Nephron progenitor cell (in vitro differentiated cells): ENCODE results near the gene XK.

ENCODE experiments used
- DNase-seq: peaks from one replicate; pipeline ENCODE4 v3.0.0; 2021
- H3K27ac Mint-ChIP-seq: 2 replicates; pipeline ENCODE4 v1.8.0; 2021; ENCODE audit warnings: mild to moderate bottlenecking, moderate library complexity, mixed read lengths
- H3K27me3 Mint-ChIP-seq: 2 replicates; pipeline ENCODE4 v1.8.0; 2021; ENCODE audit warnings: mild to moderate bottlenecking, low read depth, mixed read lengths; ENCODE audit not compliant: poor library complexity
- H3K36me3 Mint-ChIP-seq: 2 replicates; pipeline ENCODE4 v1.8.0; 2021; ENCODE audit warnings: low read depth, mixed read lengths
- H3K4me1 Mint-ChIP-seq: 2 replicates; pipeline ENCODE4 v1.8.0; 2021; ENCODE audit warnings: mixed read lengths
- H3K4me3 Mint-ChIP-seq: 2 replicates; pipeline ENCODE4 v1.8.0; 2021; ENCODE audit warnings: mild to moderate bottlenecking, moderate library complexity, mixed read lengths
- H3K9me3 Mint-ChIP-seq: 2 replicates; pipeline ENCODE4 v1.8.0; 2021; ENCODE audit warnings: mild to moderate bottlenecking, moderate library complexity, mixed read lengths
- CTCF ChIP-seq: fragments of 200-600 bp; sonication (generic); IDR thresholded peaks from 2 replicates; pipeline ENCODE4 v1.5.0; 2021; ENCODE audit warnings: antibody characterized with exemption

Gene XK

DNA sequence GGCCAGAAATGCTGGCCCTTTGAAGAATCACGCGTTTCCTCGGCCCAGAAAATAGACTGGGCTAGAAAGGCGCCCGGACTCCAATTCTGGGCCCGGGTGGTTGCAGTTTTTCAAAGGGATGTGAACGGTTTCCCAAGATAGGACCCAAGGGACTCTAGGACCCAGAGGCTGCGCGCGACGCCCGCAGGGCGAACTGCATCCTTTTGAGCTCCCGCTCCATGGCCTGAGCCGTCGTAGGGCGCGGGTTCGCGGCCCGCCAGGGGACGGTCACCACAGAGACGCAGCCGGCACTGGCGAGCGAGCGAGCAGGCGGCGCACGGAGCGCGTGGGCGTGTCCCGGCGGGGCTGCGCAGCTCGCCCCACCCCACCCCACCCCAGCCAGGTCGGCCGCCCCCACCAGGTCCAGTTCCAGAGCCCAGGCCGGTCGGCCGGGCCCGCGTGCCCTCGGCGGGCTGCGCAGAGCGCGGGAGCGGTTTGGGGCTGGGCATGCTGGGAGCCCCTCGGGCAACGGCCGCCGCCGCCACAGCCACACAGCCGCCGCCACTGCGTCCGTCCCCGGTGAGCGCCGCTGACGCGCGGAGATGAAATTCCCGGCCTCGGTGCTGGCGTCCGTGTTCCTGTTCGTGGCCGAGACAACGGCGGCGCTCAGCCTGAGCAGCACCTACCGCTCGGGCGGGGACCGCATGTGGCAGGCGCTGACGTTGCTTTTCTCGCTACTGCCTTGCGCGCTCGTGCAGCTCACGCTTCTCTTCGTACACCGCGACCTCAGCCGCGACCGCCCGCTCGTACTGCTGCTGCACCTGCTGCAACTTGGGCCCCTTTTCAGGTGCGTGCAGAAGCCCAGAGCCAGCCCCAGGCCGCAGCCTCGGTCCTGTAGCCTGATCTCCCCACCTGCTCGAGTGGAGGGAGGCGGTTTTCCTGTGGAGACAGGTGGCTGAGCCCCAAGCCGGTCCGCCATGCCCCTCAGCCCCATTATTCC is at the start of gene XK:
XK (plus strand) TSS at position 411 of the 979 bp plus-strand sequence; CDS start at position 582, 171 bp downstream.
- DNase-seq: peak; percentile 57
- Mint-ChIP-seq H3K27me3 (peaks cover 22% of the 10 kb centered on the region), H3K4me3 (peak within 1 kb of the TSS; percentile 71), H3K27ac (no peak within 1 kb of the TSS), H3K36me3 (no peaks in the 10 kb centered on the region), H3K9me3 (peaks cover 26% of the 10 kb centered on the region), H3K4me1 (no peaks in the 10 kb centered on the region)
- no peak for TF ChIP-seq CTCF

DNA sequence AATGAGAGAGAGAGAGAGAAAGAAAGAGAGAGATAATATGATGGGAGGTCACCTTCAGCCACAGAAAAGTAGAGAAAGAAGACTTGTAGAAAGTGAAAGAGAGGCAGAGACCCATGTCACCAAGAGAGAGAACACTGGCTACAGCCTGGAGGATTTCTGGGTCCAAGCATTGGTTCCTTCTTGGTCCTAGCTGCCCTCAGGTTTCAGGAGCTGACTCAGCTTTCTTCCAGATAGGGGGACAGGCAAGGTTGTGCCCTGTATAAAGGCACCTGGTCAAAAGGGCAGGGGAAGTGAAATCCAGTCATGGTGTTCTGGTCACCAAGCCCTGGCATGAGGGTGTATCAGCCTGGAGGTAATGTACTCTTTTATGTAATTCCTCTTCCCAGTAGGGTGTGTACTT is 47.5 kb upstream of the XK start:
- no peak for DNase-seq
- peaks cover 13% of the 10 kb centered on the region for H3K4me1 Mint-ChIP-seq
- no peak overlapping the region for H3K27ac Mint-ChIP-seq
- TF ChIP-seq CTCF: no peak
- H3K9me3 Mint-ChIP-seq: peaks cover 33% of the 10 kb centered on the region
- H3K4me3 Mint-ChIP-seq: no peak overlapping the region
- no peaks in the 10 kb centered on the region for H3K27me3 Mint-ChIP-seq
- no peaks in the 10 kb centered on the region for H3K36me3 Mint-ChIP-seq

GRCh38 chrX:37640142-37640541 is 45.4 kb upstream of the XK start:
- Mint-ChIP-seq H3K4me3 (no peak overlapping the region), H3K4me1 (peaks cover 13% of the 10 kb centered on the region), H3K36me3 (no peaks in the 10 kb centered on the region), H3K27me3 (no peaks in the 10 kb centered on the region), H3K27ac (no peak overlapping the region), H3K9me3 (peaks cover 14% of the 10 kb centered on the region)
- DNase-seq: no peak
- no peak for TF ChIP-seq CTCF

GRCh38 chrX:37641859-37642258 is 43.7 kb upstream of the XK start:
- peaks cover 13% of the 10 kb centered on the region for H3K4me1 Mint-ChIP-seq
- no peaks in the 10 kb centered on the region for H3K36me3 Mint-ChIP-seq
- H3K9me3 Mint-ChIP-seq: peaks cover 11% of the 10 kb centered on the region
- no peaks in the 10 kb centered on the region for H3K27me3 Mint-ChIP-seq
- no peak overlapping the region for H3K27ac Mint-ChIP-seq
- H3K4me3 Mint-ChIP-seq: no peak overlapping the region
- no peak for TF ChIP-seq CTCF
- no peak for DNase-seq

DNA sequence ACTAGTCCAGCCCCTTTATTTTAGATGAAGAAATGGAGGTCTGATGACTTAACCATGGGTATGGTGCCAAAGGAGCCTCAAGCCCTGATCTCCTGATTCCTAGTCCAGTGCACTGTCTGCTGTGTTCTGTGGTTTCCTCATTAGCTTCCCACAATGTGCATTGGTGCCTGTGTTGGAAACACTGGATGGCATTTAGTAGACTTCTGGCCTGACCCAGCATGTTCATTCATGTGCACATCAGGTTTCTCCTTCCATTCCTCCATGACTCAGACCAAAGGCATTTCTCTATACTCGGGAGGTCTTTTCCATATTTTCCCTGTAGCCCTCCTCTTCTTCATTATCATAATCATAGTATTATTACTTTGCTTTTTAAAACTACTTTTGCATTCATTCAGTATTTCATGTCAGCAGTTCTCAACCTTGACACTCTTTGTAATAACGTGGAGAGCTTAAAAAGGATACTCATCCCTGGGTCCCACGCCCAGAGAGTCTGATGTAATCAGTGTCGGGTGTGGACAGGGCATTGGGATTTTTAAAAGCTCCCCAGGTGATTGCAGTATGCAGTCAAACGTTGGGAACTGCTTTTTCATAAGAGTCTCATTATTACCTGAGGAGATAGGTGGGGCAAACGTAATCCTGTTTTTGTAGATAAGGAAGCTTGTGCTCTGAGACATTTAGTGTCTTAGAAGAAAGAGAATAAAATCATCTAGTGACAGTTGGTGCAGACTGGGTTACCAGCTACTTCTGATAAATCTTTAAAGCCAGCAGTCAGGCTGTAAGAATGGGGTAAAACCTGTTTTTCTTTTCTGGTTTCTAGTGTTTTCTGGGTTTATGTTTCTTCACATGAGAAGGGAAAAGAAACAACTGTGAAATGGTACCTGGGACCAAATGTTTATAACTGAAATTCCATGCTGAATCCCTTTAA is 40.9 kb upstream of the XK start:
- Mint-ChIP-seq H3K4me3 (no peak overlapping the region), H3K27ac (no peak overlapping the region), H3K9me3 (peaks cover 15% of the 10 kb centered on the region), H3K36me3 (no peaks in the 10 kb centered on the region), H3K4me1 (peaks cover 13% of the 10 kb centered on the region), H3K27me3 (no peaks in the 10 kb centered on the region)
- no peak for DNase-seq
- no peak for TF ChIP-seq CTCF
